Naive thymus-derived CD8-positive, alpha-beta T cell (primary cell): Measurements from ENCODE around the gene ANXA7. TPM values are rescaled to one million over a fixed set of nuclear protein-coding genes. Genes with fewer than 3 reads are reported as not detected.

Source experiments
- ATAC-seq, 2 donors: fragments of 150-1000 bp; cut with Tn5 transposase in 1 of 2; sonication (Bioruptor Pico), chemical (Tn5 transposase) in 1 of 2; 1 replicate in 1 of 2; 2 replicates in 1 of 2; pipeline ENCODE4 v1.10.0; 2021; ENCODE audit warnings: mild to moderate bottlenecking in 2 of 2, moderate library complexity in 2 of 2
- POLR2A ChIA-PET: fragments of 350-600 bp; sonication (Branson Sonifier 250); formaldehyde crosslinking; loops from one replicate; lab custom pipeline; 2021; ENCODE audit warnings: antibody characterized with exemption; lab: Charles Lee
- DNase-seq, 10 donors: peaks; one replicate each; pipeline versions ENCODE4 v3.0.0 to v3.0.0-alpha.2; 2020 to 2022
- H3K27ac Mint-ChIP-seq, 10 donors: one replicate each; pipeline ENCODE4 v1.8.0; 2020 to 2022; ENCODE audit warnings: mild to moderate bottlenecking in 10 of 10, mixed read lengths in 10 of 10, moderate library complexity in 4 of 10, inconsistent platforms in 1 of 10
- H3K27me3 Mint-ChIP-seq, 5 donors: one replicate each; pipeline ENCODE4 v1.8.0; 2021 to 2022; ENCODE audit warnings: mixed read lengths in 5 of 5
- H3K36me3 Mint-ChIP-seq, 3 donors: one replicate each; pipeline ENCODE4 v1.8.0; 2020 to 2022; ENCODE audit warnings: mixed read lengths in 3 of 3, mild to moderate bottlenecking in 2 of 3, inconsistent platforms in 1 of 3
- H3K4me1 Mint-ChIP-seq, 4 donors: one replicate each; pipeline ENCODE4 v1.8.0; 2021 to 2022; ENCODE audit warnings: mixed read lengths in 4 of 4
- H3K4me3 Mint-ChIP-seq, 10 donors: one replicate each; pipeline ENCODE4 v1.8.0; 2020 to 2022; ENCODE audit warnings: mild to moderate bottlenecking in 10 of 10, mixed read lengths in 10 of 10, moderate library complexity in 6 of 10, inconsistent platforms in 1 of 10
- H3K9me3 Mint-ChIP-seq, 9 donors: one replicate each; pipeline ENCODE4 v1.8.0; 2020 to 2022; ENCODE audit warnings: mixed read lengths in 9 of 9, mild to moderate bottlenecking in 3 of 9, inconsistent platforms in 1 of 9, moderate library complexity in 1 of 9
- polyA plus RNA-seq, 3 donors: library from polyadenylated mRNA; unstranded; fragments of 300-500 nt; fragmentation: Illumina TruSeq; gene quantifications; one replicate each; pipeline ENCODE4 v1.2.3, GENCODE V29; 2021
- total RNA-seq, 8 experiments: library from RNA in 2 of 8; stranded (reverse) in 2 of 8; gene quantifications; one replicate each; pipeline ENCODE4 v1.2.3 and lab custom pipeline; 2021 to 2026

Gene ANXA7
- total RNA-seq (100 to 1,000 TPM; 105 to 112 TPM), polyA plus RNA-seq (100 to 1,000 TPM; 168 to 193 (median 179) TPM), total RNA-seq (lab: John Stamatoyannopoulos, UW) (79.8 to 230 (median 153) reads per million in 6 experiments)

GRCh38 chr10:73413528-73414229 lies at the start of gene ANXA7:
TSS of gene ANXA7 (minus strand) at chr10:73414058. CDS start at chr10:73400856, 13,202 bp downstream.
- no peaks in the 10 kb centered on the region for H3K9me3 Mint-ChIP-seq
- H3K27me3 Mint-ChIP-seq = peaks cover 0 to 2% (median 0%) of the 10 kb centered on the region in 5 donors
- H3K4me1 Mint-ChIP-seq = peaks cover 27 to 59% (median 56%) of the 10 kb centered on the region in 4 donors
- POLR2A ChIA-PET = interaction anchor here (0.5 to 3.0 kb wide), 8 partner anchors 8 to 885 kb away, joined by 3 to 27 read pairs (median 4); partner anchors contain the start of genes CFAP70, DNAJC9, MRPS16 and PPP3CB
- H3K4me3 Mint-ChIP-seq = peak within 1 kb of the TSS; percentile 89 to 99 (median 94)
- DNase-seq (peak; percentile 82 to 95 (median 89)), ATAC-seq (peak; percentile 94 to 96)
- peaks cover 0 to 4% (median 0%) of the 10 kb centered on the region in 3 donors for H3K36me3 Mint-ChIP-seq
- H3K27ac Mint-ChIP-seq = peak within 1 kb of the TSS; percentile 84 to 96 (median 93)

GRCh38 chr10:73460897-73461296 lies 47.0 kb upstream of the ANXA7 start:
- no peaks in the 10 kb centered on the region for H3K27me3 Mint-ChIP-seq
- POLR2A ChIA-PET = no interaction called here
- no peak overlapping the region for H3K4me3 Mint-ChIP-seq
- DNase-seq (no peak), ATAC-seq (no peak)
- H3K4me1 Mint-ChIP-seq = peaks cover 0 to 6% (median 2%) of the 10 kb centered on the region in 4 donors
- H3K36me3 Mint-ChIP-seq = peaks cover 9 to 50% (median 11%) of the 10 kb centered on the region in 3 donors
- H3K9me3 Mint-ChIP-seq = no peaks in the 10 kb centered on the region
- H3K27ac Mint-ChIP-seq = peak overlapping the region in 1 of 10 donors; percentile 85

GRCh38 chr10:73459683-73460314 lies 45.9 kb upstream of the ANXA7 start:
- Mint-ChIP-seq H3K4me3 (no peak overlapping the region), H3K27ac (peak overlapping the region in 5 of 10 donors; percentile 5 to 71 (median 33)), H3K4me1 (peaks cover 0 to 7% (median 3%) of the 10 kb centered on the region in 4 donors), H3K9me3 (no peaks in the 10 kb centered on the region), H3K27me3 (no peaks in the 10 kb centered on the region), H3K36me3 (peaks cover 9 to 50% (median 10%) of the 10 kb centered on the region in 3 donors)
- POLR2A ChIA-PET = interaction anchor here (0.7 kb wide), 1 partner anchor 1085 kb away, joined by 3 read pairs; no protein-coding TSS in a partner anchor
- DNase-seq (no peak), ATAC-seq (no peak)

- no peaks in the 10 kb centered on the region for H3K27me3 Mint-ChIP-seq
- H3K27ac Mint-ChIP-seq = no peak overlapping the region
- peaks cover 0 to 7% (median 3%) of the 10 kb centered on the region in 4 donors for H3K4me1 Mint-ChIP-seq
- no peaks in the 10 kb centered on the region for H3K9me3 Mint-ChIP-seq
- ATAC-seq (no peak), DNase-seq (no peak)
- no peak overlapping the region for H3K4me3 Mint-ChIP-seq
- POLR2A ChIA-PET = no interaction called here
- peaks cover 4 to 51% (median 14%) of the 10 kb centered on the region in 3 donors for H3K36me3 Mint-ChIP-seq
Measured at GRCh38 chr10:73456187-73456890, 42.5 kb upstream of the ANXA7 start.

GRCh38 chr10:73449113-73449512 lies 35.3 kb upstream of the ANXA7 start:
- ATAC-seq (no peak), DNase-seq (no peak)
- POLR2A ChIA-PET = no interaction called here
- Mint-ChIP-seq H3K4me3 (no peak overlapping the region), H3K27ac (peak overlapping the region in 1 of 10 donors; percentile 48), H3K9me3 (no peaks in the 10 kb centered on the region), H3K36me3 (peaks cover 0 to 68% (median 18%) of the 10 kb centered on the region in 3 donors), H3K4me1 (peaks cover 0 to 2% (median 0%) of the 10 kb centered on the region in 4 donors), H3K27me3 (no peaks in the 10 kb centered on the region)

GRCh38 chr10:73448384-73448783 lies 34.5 kb upstream of the ANXA7 start:
- ATAC-seq = no peak
- peaks cover 0 to 69% (median 16%) of the 10 kb centered on the region in 3 donors for H3K36me3 Mint-ChIP-seq
- H3K27ac Mint-ChIP-seq = peak overlapping the region in 6 of 10 donors; percentile 22 to 67 (median 52)
- H3K9me3 Mint-ChIP-seq = no peaks in the 10 kb centered on the region
- peaks cover 0 to 2% (median 0%) of the 10 kb centered on the region in 4 donors for H3K4me1 Mint-ChIP-seq
- no peak overlapping the region for H3K4me3 Mint-ChIP-seq
- no peak for DNase-seq
- POLR2A ChIA-PET = no interaction called here
- H3K27me3 Mint-ChIP-seq = no peaks in the 10 kb centered on the region

- Mint-ChIP-seq H3K27me3 (no peaks in the 10 kb centered on the region), H3K27ac (peak overlapping the region in 2 of 10 donors; percentile 18 to 56), H3K36me3 (peaks cover 0 to 68% (median 15%) of the 10 kb centered on the region in 3 donors), H3K9me3 (no peaks in the 10 kb centered on the region), H3K4me3 (no peak overlapping the region), H3K4me1 (peaks cover 0 to 3% (median 0%) of the 10 kb centered on the region in 4 donors)
- ATAC-seq (no peak), DNase-seq (no peak)
- POLR2A ChIA-PET = no interaction called here
Measured at GRCh38 chr10:73446926-73447325, 33.1 kb upstream of the ANXA7 start.

- ATAC-seq = no peak
- H3K36me3 Mint-ChIP-seq = peaks cover 0 to 70% (median 21%) of the 10 kb centered on the region in 3 donors
- POLR2A ChIA-PET = interaction anchor here (0.5 kb wide), 1 partner anchor 9 kb away, joined by 3 read pairs; no protein-coding TSS in a partner anchor
Measured at GRCh38 chr10:73444457-73444856, 30.6 kb upstream of the ANXA7 start.

GRCh38 chr10:73439605-73440312 lies 25.9 kb upstream of the ANXA7 start:
- Mint-ChIP-seq H3K36me3 (peaks cover 0 to 64% (median 11%) of the 10 kb centered on the region in 3 donors), H3K27me3 (no peaks in the 10 kb centered on the region), H3K4me3 (no peak overlapping the region), H3K27ac (peak overlapping the region in 4 of 10 donors; percentile 2 to 68 (median 18)), H3K4me1 (peaks cover 0 to 4% (median under 1%) of the 10 kb centered on the region in 4 donors), H3K9me3 (no peaks in the 10 kb centered on the region)
- no peak for DNase-seq
- ATAC-seq = no peak
- POLR2A ChIA-PET = no interaction called here

More at GRCh38 chr10:73444457-73444856, 30.6 kb upstream of the ANXA7 start:
- no peaks in the 10 kb centered on the region for H3K9me3 Mint-ChIP-seq
- DNase-seq = no peak
- no peaks in the 10 kb centered on the region for H3K27me3 Mint-ChIP-seq
- no peak overlapping the region for H3K4me3 Mint-ChIP-seq
- peaks cover 0 to 4% (median under 1%) of the 10 kb centered on the region in 4 donors for H3K4me1 Mint-ChIP-seq
- no peak overlapping the region for H3K27ac Mint-ChIP-seq

GRCh38 chr10:73439055-73439454 lies 25.2 kb upstream of the ANXA7 start:
- no peak for ATAC-seq
- POLR2A ChIA-PET = no interaction called here
- no peaks in the 10 kb centered on the region for H3K9me3 Mint-ChIP-seq
- H3K36me3 Mint-ChIP-seq = peaks cover 0 to 59% (median 11%) of the 10 kb centered on the region in 3 donors
- no peak for DNase-seq
- H3K27ac Mint-ChIP-seq = peak overlapping the region in 2 of 10 donors; percentile 20 to 29
- H3K4me3 Mint-ChIP-seq = no peak overlapping the region
- no peaks in the 10 kb centered on the region for H3K27me3 Mint-ChIP-seq
- peaks cover 0 to 7% (median 3%) of the 10 kb centered on the region in 4 donors for H3K4me1 Mint-ChIP-seq

- Mint-ChIP-seq H3K36me3 (peaks cover 0 to 23% (median 2%) of the 10 kb centered on the region in 3 donors), H3K9me3 (no peaks in the 10 kb centered on the region), H3K4me1 (peaks cover 4 to 24% (median 16%) of the 10 kb centered on the region in 4 donors), H3K27me3 (no peaks in the 10 kb centered on the region), H3K4me3 (peak within 1 kb of the TSS in 2 of 10 donors; percentile 34), H3K27ac (peak within 1 kb of the TSS in 9 of 10 donors; percentile 21 to 82 (median 67))
- POLR2A ChIA-PET = no interaction called here
- DNase-seq = peak in 1 of 10 donors; percentile 12
- peak; percentile 36 to 52 for ATAC-seq
Measured at GRCh38 chr10:73433538-73433867, 19.6 kb upstream of the ANXA7 start, which contains the start of gene MSS51. TSS of gene MSS51 (minus strand) at chr10:73433561. CDS start at chr10:73428284, 5,277 bp downstream.
